ENCODE data around the gene WDR93.

Gene WDR93

DNA sequence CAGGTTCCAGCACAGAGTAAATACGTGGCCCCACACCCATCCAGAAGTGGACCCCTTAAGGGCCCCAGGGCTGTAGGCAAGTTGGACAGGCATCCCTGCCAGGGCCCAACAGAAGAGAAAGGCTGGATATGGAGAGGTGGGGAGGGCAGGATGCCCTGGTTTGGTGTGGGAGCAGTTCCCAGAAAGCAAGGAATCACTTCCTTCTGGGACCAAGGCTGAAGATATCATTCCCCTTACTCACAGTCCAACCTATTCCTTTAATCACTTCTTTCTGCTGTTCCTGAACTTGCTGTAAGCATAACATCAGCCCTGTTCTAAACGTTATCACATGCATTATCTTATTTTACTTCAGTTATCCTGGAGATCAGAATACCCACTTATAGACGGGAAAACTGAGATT, 79.4 kb downstream of the WDR93 start:
- no peak overlapping the region for H3K4me3 ChIP-seq (ENCODE audit: low read length)
- no peaks in the 10 kb centered on the region for H3K27me3 ChIP-seq (ENCODE audit: control insufficient read depth, low read length)
- no peak overlapping the region for H3K27ac ChIP-seq (ENCODE audit: low read depth, low read length)
- H3F3A ChIP-seq (ENCODE audit: control insufficient read depth, insufficient read depth) = no peaks in the 10 kb centered on the region
- no peak overlapping the region for H3K4me2 ChIP-seq (ENCODE audit: low read length)
- H3K4me1 ChIP-seq (ENCODE audit: control insufficient read depth, low read length) = no peaks in the 10 kb centered on the region
- no peak for TF ChIP-seq EZH2phosphoT487 (IDR thresholded peaks at IDR 0.05; ENCODE audit: borderline replicate concordance, low read length)
- TF ChIP-seq, protein P1, sequence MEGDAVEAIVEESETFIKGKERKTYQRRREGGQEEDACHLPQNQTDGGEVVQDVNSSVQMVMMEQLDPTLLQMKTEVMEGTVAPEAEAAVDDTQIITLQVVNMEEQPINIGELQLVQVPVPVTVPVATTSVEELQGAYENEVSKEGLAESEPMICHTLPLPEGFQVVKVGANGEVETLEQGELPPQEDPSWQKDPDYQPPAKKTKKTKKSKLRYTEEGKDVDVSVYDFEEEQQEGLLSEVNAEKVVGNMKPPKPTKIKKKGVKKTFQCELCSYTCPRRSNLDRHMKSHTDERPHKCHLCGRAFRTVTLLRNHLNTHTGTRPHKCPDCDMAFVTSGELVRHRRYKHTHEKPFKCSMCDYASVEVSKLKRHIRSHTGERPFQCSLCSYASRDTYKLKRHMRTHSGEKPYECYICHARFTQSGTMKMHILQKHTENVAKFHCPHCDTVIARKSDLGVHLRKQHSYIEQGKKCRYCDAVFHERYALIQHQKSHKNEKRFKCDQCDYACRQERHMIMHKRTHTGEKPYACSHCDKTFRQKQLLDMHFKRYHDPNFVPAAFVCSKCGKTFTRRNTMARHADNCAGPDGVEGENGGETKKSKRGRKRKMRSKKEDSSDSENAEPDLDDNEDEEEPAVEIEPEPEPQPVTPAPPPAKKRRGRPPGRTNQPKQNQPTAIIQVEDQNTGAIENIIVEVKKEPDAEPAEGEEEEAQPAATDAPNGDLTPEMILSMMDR (IDR thresholded peaks at IDR 0.05; ENCODE audit: low read depth, low read length, poor library complexity, severe bottlenecking) = no peak
- H4K20me1 ChIP-seq (ENCODE audit: control insufficient read depth, insufficient read depth, low read depth, low read length) = no peaks in the 10 kb centered on the region
- H3K79me2 ChIP-seq (ENCODE audit: control insufficient read depth, low read length) = no peaks in the 10 kb centered on the region
- H3K36me3 ChIP-seq (ENCODE audit: control insufficient read depth, low read length) = no peaks in the 10 kb centered on the region
- H3K9me3 ChIP-seq (ENCODE audit: control insufficient read depth, insufficient read depth, low read length) = no peaks in the 10 kb centered on the region
- no peaks in the 10 kb centered on the region for H3K9me2 ChIP-seq (replicated peaks; ENCODE audit: control insufficient read depth, low read length)

DNA sequence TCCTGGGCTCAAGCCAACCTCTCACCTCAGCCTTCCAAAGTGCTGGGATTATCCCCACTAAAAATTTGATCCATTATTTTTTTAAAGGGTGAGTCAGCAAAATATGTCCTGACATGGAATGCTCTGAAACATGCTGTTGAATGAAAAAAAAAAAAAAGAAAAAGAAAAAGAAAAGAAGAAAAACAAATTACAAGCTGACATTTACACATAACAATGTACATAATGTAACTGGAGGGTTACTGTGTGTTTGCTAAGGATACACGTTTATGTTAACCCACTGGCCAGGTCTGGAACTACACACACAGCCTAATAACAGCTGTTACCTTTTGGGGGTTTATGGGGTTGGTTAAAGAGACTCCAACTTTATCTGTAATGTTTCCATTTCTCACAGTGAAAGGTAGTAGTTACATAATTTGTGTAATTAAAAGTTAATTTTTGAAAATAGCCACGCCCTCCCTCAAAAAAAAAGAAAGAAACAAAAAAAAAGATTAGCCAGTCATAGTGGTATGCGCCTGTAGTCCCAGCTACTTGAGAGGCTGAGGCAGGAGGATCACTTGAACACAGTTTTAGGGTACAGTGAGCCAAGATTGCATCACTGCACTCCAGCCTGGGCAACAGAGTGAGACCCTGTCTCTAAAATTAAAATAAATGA, 82.4 kb downstream of the WDR93 start:
- no peak for TF ChIP-seq EZH2phosphoT487 (IDR thresholded peaks at IDR 0.05; ENCODE audit: borderline replicate concordance, low read length)
- TF ChIP-seq, protein P1 (IDR thresholded peaks at IDR 0.05; ENCODE audit: low read depth, low read length, poor library complexity, severe bottlenecking) = peak; percentile 34
- Histone ChIP-seq H3K9me3 (ENCODE audit: control insufficient read depth, insufficient read depth, low read length) (no peaks in the 10 kb centered on the region), H4K20me1 (ENCODE audit: control insufficient read depth, insufficient read depth, low read depth, low read length) (no peaks in the 10 kb centered on the region)

GRCh38 chr15:89774492-89774891, 83.9 kb downstream of the WDR93 start:
- Histone ChIP-seq H3K79me2 (ENCODE audit: control insufficient read depth, low read length) (no peaks in the 10 kb centered on the region), H3K4me2 (ENCODE audit: low read length) (no peak overlapping the region), H3F3A (ENCODE audit: control insufficient read depth, insufficient read depth) (no peaks in the 10 kb centered on the region), H3K27me3 (ENCODE audit: control insufficient read depth, low read length) (no peaks in the 10 kb centered on the region), H4K20me1 (ENCODE audit: control insufficient read depth, insufficient read depth, low read depth, low read length) (no peaks in the 10 kb centered on the region), H3K36me3 (ENCODE audit: control insufficient read depth, low read length) (no peaks in the 10 kb centered on the region), H3K9me2 (replicated peaks; ENCODE audit: control insufficient read depth, low read length) (no peaks in the 10 kb centered on the region), H3K9me3 (ENCODE audit: control insufficient read depth, insufficient read depth, low read length) (no peaks in the 10 kb centered on the region), H3K27ac (ENCODE audit: low read depth, low read length) (no peak overlapping the region), H3K4me1 (ENCODE audit: control insufficient read depth, low read length) (no peaks in the 10 kb centered on the region), H3K4me3 (ENCODE audit: low read length) (no peak overlapping the region)
- no peak for TF ChIP-seq EZH2phosphoT487 (IDR thresholded peaks at IDR 0.05; ENCODE audit: borderline replicate concordance, low read length)
- TF ChIP-seq, protein P1 (IDR thresholded peaks at IDR 0.05; ENCODE audit: low read depth, low read length, poor library complexity, severe bottlenecking) = no peak

More for the DNA sequence above, 82.4 kb downstream of the WDR93 start:
- Histone ChIP-seq H3K79me2 (ENCODE audit: control insufficient read depth, low read length) (no peaks in the 10 kb centered on the region), H3K27ac (ENCODE audit: low read depth, low read length) (no peak overlapping the region), H3K27me3 (ENCODE audit: control insufficient read depth, low read length) (no peaks in the 10 kb centered on the region), H3F3A (ENCODE audit: control insufficient read depth, insufficient read depth) (no peaks in the 10 kb centered on the region), H3K36me3 (ENCODE audit: control insufficient read depth, low read length) (no peaks in the 10 kb centered on the region), H3K9me2 (replicated peaks; ENCODE audit: control insufficient read depth, low read length) (no peaks in the 10 kb centered on the region), H3K4me1 (ENCODE audit: control insufficient read depth, low read length) (no peaks in the 10 kb centered on the region), H3K4me3 (ENCODE audit: low read length) (no peak overlapping the region), H3K4me2 (ENCODE audit: low read length) (no peak overlapping the region)
